ENCODE data around the gene FBXO11. TPM values are rescaled to one million over a fixed set of nuclear protein-coding genes. Genes with fewer than 3 reads are reported as not detected.

FBXO11 gene
- polyA plus RNA-seq: 55.4 TPM
- long read RNA-seq, donor 1, full-length matches to known transcripts: 1 of 1 reads
- long read RNA-seq, donor 1, partial matches to known transcripts: 0 of 1 reads
- long read RNA-seq, donor 1, other reads (novel, unspliced or antisense): 0 of 1 reads
- long read RNA-seq, donor 2, full-length matches to known transcripts: 5 of 153 reads
- long read RNA-seq, donor 2, partial matches to known transcripts: 143 of 153 reads
- long read RNA-seq, donor 2, other reads (novel, unspliced or antisense): 5 of 153 reads
- long read RNA-seq, donor 3: 0 reads
- long read RNA-seq, donor 4: 0 reads
- long read RNA-seq, donor 5, full-length matches to known transcripts: 2 of 2 reads
- long read RNA-seq, donor 5, partial matches to known transcripts: 0 of 2 reads
- long read RNA-seq, donor 5, other reads (novel, unspliced or antisense): 0 of 2 reads
- long read RNA-seq, donor 6, full-length matches to known transcripts: 4 of 182 reads
- long read RNA-seq, donor 6, partial matches to known transcripts: 178 of 182 reads
- long read RNA-seq, donor 6, other reads (novel, unspliced or antisense): 0 of 182 reads
- long read RNA-seq, donor 7, full-length matches to known transcripts: 2 of 2 reads
- long read RNA-seq, donor 7, partial matches to known transcripts: 0 of 2 reads
- long read RNA-seq, donor 7, other reads (novel, unspliced or antisense): 0 of 2 reads
- long read RNA-seq, donor 8: 0 reads
- long read RNA-seq, donor 9, full-length matches to known transcripts: 1 of 1 reads
- long read RNA-seq, donor 9, partial matches to known transcripts: 0 of 1 reads
- long read RNA-seq, donor 9, other reads (novel, unspliced or antisense): 0 of 1 reads
- long read RNA-seq, donor 10, partial matches to known transcripts: 0 of 2 reads
- long read RNA-seq, donor 10, other reads (novel, unspliced or antisense): 0 of 2 reads
- long read RNA-seq, donor 11, full-length matches to known transcripts: 1 of 72 reads
- long read RNA-seq, donor 11, partial matches to known transcripts: 66 of 72 reads
- long read RNA-seq, donor 11, other reads (novel, unspliced or antisense): 5 of 72 reads

DNA sequence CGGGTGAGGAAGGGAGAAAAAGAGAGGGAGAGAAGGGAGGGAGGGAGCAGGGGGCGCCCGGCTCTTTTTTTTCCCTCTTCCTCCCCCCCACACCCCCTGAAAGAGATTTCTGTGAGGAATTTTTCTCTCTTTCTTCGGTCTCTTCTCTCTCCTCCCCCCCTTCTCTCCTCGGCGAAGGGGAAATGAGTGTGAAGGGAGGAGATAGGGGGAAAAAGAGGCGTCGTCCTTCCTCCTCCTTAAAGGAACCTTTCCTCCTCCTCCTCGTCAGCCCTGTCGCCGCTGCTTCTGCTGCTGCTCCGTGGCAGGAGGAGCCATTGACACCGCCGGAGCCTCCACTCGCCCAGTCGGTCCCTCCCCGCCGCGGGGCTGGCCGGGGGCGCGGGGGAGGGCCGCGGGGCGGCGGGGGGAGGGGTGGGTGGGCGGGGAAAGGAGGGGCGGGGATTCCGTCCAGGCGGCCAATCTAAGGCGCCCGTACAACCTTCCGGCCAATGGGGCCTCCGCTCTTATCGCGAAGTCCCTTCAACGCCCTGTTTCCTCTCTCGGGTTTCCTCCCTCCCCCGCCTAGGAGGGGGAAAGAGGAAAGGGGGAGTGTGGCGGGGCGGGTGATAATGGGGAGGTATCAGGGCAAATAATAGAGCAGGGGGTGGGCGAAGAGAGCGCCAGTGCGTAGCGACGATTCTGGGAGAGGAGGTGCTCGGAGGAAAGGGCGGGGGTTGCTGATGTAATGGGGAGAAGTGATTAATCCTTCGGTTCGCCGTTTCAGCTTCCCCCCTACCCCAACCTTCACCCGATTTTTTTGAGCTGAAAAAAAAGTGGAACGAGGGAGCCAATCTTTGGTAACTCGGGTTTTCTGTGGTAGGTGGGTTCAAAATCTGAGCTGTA lies at the start of gene FBXO11:
Gene FBXO11, minus strand, starts transcription at position 342 of the 882 bp plus-strand sequence. CDS start 778 bp downstream, outside the sequence.
- Histone ChIP-seq H3K27me3 (ENCODE audit: control insufficient read depth, insufficient read depth, low read length) (no peaks in the 10 kb centered on the region), H3K4me3 (ENCODE audit: low read length) (peak within 1 kb of the TSS; percentile 93), H3K9me3 (ENCODE audit: control insufficient read depth, low read depth, low read length) (no peaks in the 10 kb centered on the region), H3K4me1 (ENCODE audit: control insufficient read depth, insufficient read depth, low read length) (peaks cover 4% of the 10 kb centered on the region), H3K27ac (ENCODE audit: low read length) (peak within 1 kb of the TSS; percentile 100), H3K36me3 (ENCODE audit: control insufficient read depth, insufficient read depth, low read length) (no peaks in the 10 kb centered on the region)
- peak; percentile 97 to 98 for DNase-seq
- no CpG with 5 or more reads among the region's 54 CpGs for WGBS (ENCODE audit: insufficient coverage, low lambda C conversion rate)

DNA sequence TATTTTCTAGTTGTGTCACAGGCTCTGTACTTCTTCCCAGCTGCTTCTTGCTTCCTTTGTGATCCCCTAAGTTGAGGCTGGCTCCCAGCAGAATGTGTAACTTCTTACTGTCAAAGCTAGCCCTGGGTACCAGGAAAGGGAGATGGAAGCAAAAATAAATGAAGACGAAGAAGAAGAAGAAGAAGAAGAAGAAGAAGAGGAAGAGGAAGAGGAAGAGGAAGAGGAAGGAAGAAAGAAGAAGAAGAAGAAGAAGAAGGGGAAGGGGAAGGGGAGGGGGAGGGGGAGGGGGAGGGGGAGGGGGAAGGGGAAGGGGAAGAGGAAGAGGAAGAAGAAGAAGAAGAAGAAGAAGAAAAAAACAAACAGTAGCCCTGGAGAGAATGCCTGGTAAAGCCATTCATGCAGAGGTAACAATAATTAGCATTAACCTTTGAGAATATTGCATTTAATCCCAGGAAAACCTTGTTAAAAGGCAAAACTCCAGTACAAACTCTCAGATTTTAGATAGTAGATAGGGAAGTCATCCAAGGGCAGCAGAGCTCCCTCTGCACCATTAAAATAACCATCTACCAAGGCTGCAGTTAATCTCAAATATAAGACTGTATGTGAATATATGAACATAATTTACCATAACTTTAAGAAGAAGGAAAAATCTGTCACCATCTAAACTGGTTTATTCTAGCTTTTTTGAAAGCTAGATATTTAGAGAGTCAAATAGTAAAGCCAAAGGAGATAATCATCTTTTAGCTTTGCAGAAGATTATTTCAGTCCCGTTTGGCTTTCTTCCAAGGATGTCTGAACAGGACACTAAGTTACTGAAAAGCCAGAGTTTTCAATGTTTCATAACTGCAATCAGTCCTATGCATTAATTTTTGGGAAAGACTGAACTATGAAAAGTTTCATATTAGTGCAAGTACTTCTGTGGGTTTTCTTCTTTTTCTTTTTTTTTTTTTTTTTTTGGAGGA lies 44.3 kb upstream of the FBXO11 start:
- H3K4me3 ChIP-seq (ENCODE audit: low read length): no peak overlapping the region
- DNase-seq: no peak
- no peaks in the 10 kb centered on the region for H3K27me3 ChIP-seq (ENCODE audit: control insufficient read depth, insufficient read depth, low read length)
- no peak overlapping the region for H3K27ac ChIP-seq (ENCODE audit: low read length)
- no peaks in the 10 kb centered on the region for H3K9me3 ChIP-seq (ENCODE audit: control insufficient read depth, low read depth, low read length)
- H3K36me3 ChIP-seq (ENCODE audit: control insufficient read depth, insufficient read depth, low read length): no peaks in the 10 kb centered on the region
- no CpG with 5 or more reads among the region's 2 CpGs for WGBS (ENCODE audit: insufficient coverage, low lambda C conversion rate)
- H3K4me1 ChIP-seq (ENCODE audit: control insufficient read depth, insufficient read depth, low read length): no peaks in the 10 kb centered on the region

DNA sequence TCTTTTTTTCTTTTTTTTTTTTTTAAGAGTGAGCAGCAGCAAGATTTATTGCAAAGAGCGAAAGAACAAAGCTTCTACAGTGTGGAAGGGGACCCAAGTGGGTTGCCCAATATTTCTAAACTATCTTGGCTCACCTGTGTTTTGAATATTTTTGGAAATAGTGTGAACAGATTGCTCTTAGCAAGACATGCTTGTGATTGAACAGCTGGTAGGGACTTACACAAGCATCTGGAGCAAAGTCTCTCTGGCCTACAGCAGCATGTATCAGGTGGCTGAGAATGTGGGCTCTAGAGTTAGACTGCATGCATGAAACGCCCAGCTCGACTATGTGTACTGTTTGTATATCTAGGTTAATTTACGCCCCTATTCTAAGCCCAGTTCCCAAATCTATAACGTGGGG lies 40.3 kb upstream of the FBXO11 start:
- Histone ChIP-seq H3K4me1 (ENCODE audit: control insufficient read depth, insufficient read depth, low read length) (no peaks in the 10 kb centered on the region), H3K4me3 (ENCODE audit: low read length) (no peak overlapping the region), H3K36me3 (ENCODE audit: control insufficient read depth, insufficient read depth, low read length) (no peaks in the 10 kb centered on the region), H3K27me3 (ENCODE audit: control insufficient read depth, insufficient read depth, low read length) (no peaks in the 10 kb centered on the region), H3K9me3 (ENCODE audit: control insufficient read depth, low read depth, low read length) (no peaks in the 10 kb centered on the region), H3K27ac (ENCODE audit: low read length) (no peak overlapping the region)
- no peak for DNase-seq
- WGBS (ENCODE audit: insufficient coverage, low lambda C conversion rate): no CpG with 5 or more reads among the region's 5 CpGs

DNA sequence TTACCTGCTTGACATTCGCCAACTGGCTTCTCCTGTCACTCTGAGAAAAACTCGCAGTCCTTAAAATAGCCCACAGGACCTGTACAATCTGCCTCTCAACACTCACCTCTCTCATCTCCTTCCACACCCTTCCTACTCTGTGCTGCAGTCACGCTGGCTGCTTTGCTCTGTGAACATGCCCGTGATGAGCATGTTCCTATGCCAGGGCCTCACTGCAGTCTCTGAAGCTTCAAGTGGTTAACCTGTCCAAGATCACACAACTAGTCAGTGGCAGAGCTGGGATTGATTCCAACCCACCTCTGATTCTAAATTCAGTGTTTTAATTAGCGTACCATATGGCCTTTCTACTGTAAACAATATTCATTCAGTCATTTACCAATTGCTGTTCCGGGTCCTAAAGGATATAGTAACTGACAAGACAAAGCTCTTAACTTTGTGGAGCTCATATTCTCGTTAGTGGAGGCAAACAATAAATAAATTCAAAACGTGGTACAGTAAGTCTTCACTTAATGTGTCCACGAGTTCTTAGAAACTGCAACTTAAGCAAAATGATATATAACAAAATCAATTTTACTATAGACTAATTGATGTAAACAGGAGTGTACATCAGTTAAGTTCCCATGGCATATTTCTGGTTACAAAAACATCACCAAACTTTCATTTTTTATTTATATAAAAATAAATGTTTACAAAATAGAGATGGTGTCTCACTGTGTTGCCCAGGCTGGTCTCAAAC lies 38.9 kb upstream of the FBXO11 start:
- Histone ChIP-seq H3K27ac (ENCODE audit: low read length) (no peak overlapping the region), H3K36me3 (ENCODE audit: control insufficient read depth, insufficient read depth, low read length) (no peaks in the 10 kb centered on the region), H3K4me3 (ENCODE audit: low read length) (no peak overlapping the region), H3K4me1 (ENCODE audit: control insufficient read depth, insufficient read depth, low read length) (no peaks in the 10 kb centered on the region), H3K9me3 (ENCODE audit: control insufficient read depth, low read depth, low read length) (no peaks in the 10 kb centered on the region), H3K27me3 (ENCODE audit: control insufficient read depth, insufficient read depth, low read length) (no peaks in the 10 kb centered on the region)
- no peak for DNase-seq
- 100% methylated on average over 1 of the region's 9 CpGs for WGBS (ENCODE audit: insufficient coverage, low lambda C conversion rate)

DNA sequence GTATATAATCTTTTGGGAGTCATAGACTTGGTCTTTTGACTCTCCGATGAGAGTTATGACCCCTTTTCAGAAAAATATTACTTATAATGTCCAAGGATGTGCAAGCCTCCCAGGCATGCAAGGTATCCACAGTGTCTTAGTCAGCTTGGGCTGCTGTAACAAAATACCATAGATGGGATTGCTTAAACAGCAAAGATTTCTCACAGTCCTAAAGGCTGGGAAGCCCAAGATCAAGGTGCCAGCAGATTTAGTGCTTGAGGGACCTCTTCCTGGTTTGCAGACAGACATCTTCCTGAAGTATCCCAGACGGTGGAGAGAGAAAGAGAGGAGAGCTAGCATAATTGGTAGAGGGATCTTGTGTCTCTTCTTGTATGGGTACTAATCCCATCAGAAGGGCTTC lies 35.6 kb upstream of the FBXO11 start:
- no CpG with 5 or more reads among the region's 2 CpGs for WGBS (ENCODE audit: insufficient coverage, low lambda C conversion rate)
- Histone ChIP-seq H3K36me3 (ENCODE audit: control insufficient read depth, insufficient read depth, low read length) (no peaks in the 10 kb centered on the region), H3K27me3 (ENCODE audit: control insufficient read depth, insufficient read depth, low read length) (peaks cover 3% of the 10 kb centered on the region), H3K4me3 (ENCODE audit: low read length) (no peak overlapping the region), H3K9me3 (ENCODE audit: control insufficient read depth, low read depth, low read length) (no peaks in the 10 kb centered on the region), H3K27ac (ENCODE audit: low read length) (no peak overlapping the region), H3K4me1 (ENCODE audit: control insufficient read depth, insufficient read depth, low read length) (no peaks in the 10 kb centered on the region)
- DNase-seq: no peak

DNA sequence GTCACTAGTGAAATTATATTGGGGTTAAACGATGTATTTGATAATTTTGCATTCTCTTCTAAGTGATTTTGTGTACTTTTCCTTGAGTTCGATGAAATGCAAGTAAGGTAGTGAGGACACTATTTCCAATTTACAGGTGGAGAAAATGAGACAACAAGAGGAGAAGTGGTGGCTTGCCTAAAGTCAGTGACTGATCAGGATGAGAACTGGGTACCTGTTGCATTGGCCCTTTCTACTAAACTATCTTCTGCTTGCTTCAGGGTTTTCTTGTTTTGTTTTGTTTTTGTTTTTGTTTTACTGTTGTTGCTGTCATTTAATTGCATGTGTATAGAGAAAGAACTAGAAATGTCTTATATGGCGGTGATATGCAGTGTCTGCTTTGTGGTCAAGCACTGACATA lies 31.4 kb upstream of the FBXO11 start:
- WGBS (ENCODE audit: insufficient coverage, low lambda C conversion rate): 85% methylated on average over 2 of the region's 3 CpGs
- Histone ChIP-seq H3K27ac (ENCODE audit: low read length) (no peak overlapping the region), H3K4me3 (ENCODE audit: low read length) (no peak overlapping the region), H3K4me1 (ENCODE audit: control insufficient read depth, insufficient read depth, low read length) (no peaks in the 10 kb centered on the region), H3K9me3 (ENCODE audit: control insufficient read depth, low read depth, low read length) (no peaks in the 10 kb centered on the region), H3K27me3 (ENCODE audit: control insufficient read depth, insufficient read depth, low read length) (peaks cover 3% of the 10 kb centered on the region), H3K36me3 (ENCODE audit: control insufficient read depth, insufficient read depth, low read length) (no peaks in the 10 kb centered on the region)
- no peak for DNase-seq

DNA sequence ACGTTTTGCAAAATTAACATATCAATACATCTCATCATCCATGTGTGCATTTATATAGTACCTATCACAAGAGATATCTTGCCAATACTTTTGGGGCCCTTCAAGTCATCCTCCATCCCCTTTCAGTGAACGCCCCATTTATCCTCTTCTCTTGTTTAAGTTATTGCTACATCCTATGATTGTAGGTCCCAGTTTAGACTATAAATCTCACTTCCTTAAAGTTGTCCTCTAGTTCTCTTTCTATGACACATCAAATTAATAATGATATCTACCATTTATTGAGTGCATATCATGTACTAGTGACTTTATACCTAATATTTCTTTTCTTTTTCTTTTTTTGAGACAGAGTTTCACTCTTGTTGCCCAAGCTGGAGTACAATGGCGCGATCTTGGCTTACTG lies 28.8 kb upstream of the FBXO11 start:
- whole genome bisulfite sequencing (ENCODE audit: insufficient coverage, low lambda C conversion rate): 60% methylated on average over 1 of the region's 4 CpGs
- DNase-seq: no peak
- H3K4me3 ChIP-seq (ENCODE audit: low read length): no peak overlapping the region

DNA sequence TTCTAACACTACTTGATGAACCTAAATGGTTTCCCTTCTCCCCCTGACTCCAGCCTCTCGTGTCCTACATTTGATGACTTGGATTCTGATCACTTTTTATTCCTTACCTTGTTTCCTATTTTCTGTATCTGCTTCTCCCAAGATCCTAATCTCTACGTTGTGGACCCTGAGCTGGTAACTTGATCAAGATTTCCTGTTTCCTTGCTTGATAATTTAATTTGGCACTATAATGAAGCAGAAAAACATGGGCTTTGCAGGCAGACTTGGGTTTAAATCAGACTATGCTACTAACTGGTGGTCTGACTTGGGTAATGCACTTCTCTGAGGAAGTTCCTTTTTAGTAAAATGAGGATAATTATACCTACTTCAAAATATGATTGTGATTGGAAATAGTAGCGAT lies 11.7 kb upstream of the FBXO11 start:
- DNase-seq: no peak
- 92% methylated on average over 3 of the region's 3 CpGs for WGBS (ENCODE audit: insufficient coverage, low lambda C conversion rate)
- H3K27me3 ChIP-seq (ENCODE audit: control insufficient read depth, insufficient read depth, low read length): no peaks in the 10 kb centered on the region

More for the DNA sequence above, 28.8 kb upstream of the FBXO11 start:
- no peaks in the 10 kb centered on the region for H3K9me3 ChIP-seq (ENCODE audit: control insufficient read depth, low read depth, low read length)
- H3K27me3 ChIP-seq (ENCODE audit: control insufficient read depth, insufficient read depth, low read length): peaks cover 3% of the 10 kb centered on the region
- H3K27ac ChIP-seq (ENCODE audit: low read length): no peak overlapping the region
- H3K4me1 ChIP-seq (ENCODE audit: control insufficient read depth, insufficient read depth, low read length): no peaks in the 10 kb centered on the region
- H3K36me3 ChIP-seq (ENCODE audit: control insufficient read depth, insufficient read depth, low read length): no peaks in the 10 kb centered on the region

More for the DNA sequence above, 11.7 kb upstream of the FBXO11 start:
- no peaks in the 10 kb centered on the region for H3K4me1 ChIP-seq (ENCODE audit: control insufficient read depth, insufficient read depth, low read length)
- no peaks in the 10 kb centered on the region for H3K9me3 ChIP-seq (ENCODE audit: control insufficient read depth, low read depth, low read length)
- no peaks in the 10 kb centered on the region for H3K36me3 ChIP-seq (ENCODE audit: control insufficient read depth, insufficient read depth, low read length)
- no peak overlapping the region for H3K4me3 ChIP-seq (ENCODE audit: low read length)
- H3K27ac ChIP-seq (ENCODE audit: low read length): no peak overlapping the region
